SK-N-SH (cell line): Measurements from ENCODE around the gene PSEN2. TPM values are rescaled to one million over a fixed set of nuclear protein-coding genes. Genes with fewer than 3 reads are reported as not detected.

ENCODE experiments used
- CTCF ChIA-PET: fragments of 300-600, 350-600 bp; formaldehyde crosslinking; extraction: SDS; loops from one replicate; lab custom pipeline; 2021; lab: Yijun Ruan, JAX
- POLR2A ChIA-PET: fragments of 350-600 bp; sonication (Branson Sonifier 250); formaldehyde crosslinking; extraction: SDS; loops from one replicate; lab custom pipeline; 2020; ENCODE audit warnings: antibody characterized with exemption, inconsistent platforms; lab: Yijun Ruan, JAX
- DNase-seq: peaks from one replicate; pipeline ENCODE4 v3.0.0; 2012
- H2AFZ ChIP-seq: fragments of 200-600 bp; sonication (generic); 2 replicates; pipeline ENCODE4 v1.8.1; 2016; ENCODE audit warnings: antibody characterized with exemption, mild to moderate bottlenecking, low read depth
- H3F3A ChIP-seq: fragments of 200-600 bp; sonication (generic); replicated peaks from 2 replicates; pipeline ENCODE3; 2016; ENCODE audit warnings: antibody characterized with exemption, mild to moderate bottlenecking; ENCODE audit not compliant: insufficient read depth
- H3K27ac ChIP-seq, 2 experiments: fragments of 200-500 bp in 1 of 2; fragments of 200-600 bp in 1 of 2; sonication (Bioruptor generic) in 1 of 2; sonication (generic), shearing (Covaris generic) in 1 of 2; 2 replicates each; pipeline versions ENCODE4 v1.5.1 to v1.6.1; 2014 to 2016; ENCODE audit warnings: low read depth in 2 of 2, inconsistent platforms in 1 of 2, low read length in 1 of 2, mild to moderate bottlenecking in 1 of 2, mixed read lengths in 1 of 2
- H3K27me3 ChIP-seq: fragments of 200-600 bp; sonication (generic), shearing (Covaris generic); 2 replicates; pipeline ENCODE4 v1.6.1; 2016; ENCODE audit warnings: mixed run types; ENCODE audit not compliant: insufficient read depth
- H3K36me3 ChIP-seq, 2 experiments: fragments of 200-500 bp in 1 of 2; fragments of 200-600 bp in 1 of 2; sonication (Bioruptor generic) in 1 of 2; sonication (generic) in 1 of 2; replicated peaks in 1 of 2; 2 replicates each; pipeline versions ENCODE3 to v1.5.1; 2014 to 2016; ENCODE audit warnings: low read length in 1 of 2, mild to moderate bottlenecking in 1 of 2; ENCODE audit not compliant: insufficient read depth in 2 of 2, control insufficient read depth in 1 of 2
- H3K4me1 ChIP-seq, 2 experiments: fragments of 200-500 bp in 1 of 2; fragments of 200-600 bp in 1 of 2; sonication (Bioruptor generic) in 1 of 2; sonication (generic), shearing (Covaris generic) in 1 of 2; 2 replicates each; pipeline versions ENCODE4 v1.5.1 to v1.6.1; 2014 to 2016; ENCODE audit warnings: low read depth in 1 of 2, low read length in 1 of 2, mixed run types in 1 of 2; ENCODE audit not compliant: insufficient read depth in 2 of 2, control insufficient read depth in 1 of 2
- H3K4me2 ChIP-seq: fragments of 200-600 bp; sonication (generic), shearing (Covaris generic); 2 replicates; pipeline ENCODE4 v1.6.1; 2017; ENCODE audit warnings: mixed run types
- H3K4me3 ChIP-seq, 2 experiments: fragments of 200-500 bp in 1 of 2; fragments of 200-600 bp in 1 of 2; sonication (Bioruptor generic) in 1 of 2; sonication (generic), shearing (Covaris generic) in 1 of 2; 2 replicates each; pipeline versions ENCODE4 v1.5.1 to v1.8.1; 2014 to 2016; ENCODE audit warnings: low read depth in 2 of 2, inconsistent platforms in 1 of 2, low read length in 1 of 2, mild to moderate bottlenecking in 1 of 2, mixed read lengths in 1 of 2, moderate library complexity in 1 of 2
- H3K79me2 ChIP-seq: fragments of 200-600 bp; sonication (generic); 2 replicates; pipeline ENCODE4 v1.8.1; 2017; ENCODE audit warnings: mild to moderate bottlenecking; ENCODE audit not compliant: insufficient read depth
- H3K9ac ChIP-seq: fragments of 200-600 bp; sonication (generic); 2 replicates; pipeline ENCODE4 v1.6.1; 2017; ENCODE audit warnings: mixed run types
- H3K9me2 ChIP-seq: fragments of 200-600 bp; sonication (generic); 2 replicates; pipeline ENCODE4 v1.6.1; 2017; ENCODE audit warnings: mixed run types
- H3K9me3 ChIP-seq: fragments of 200-600 bp; sonication (generic); 2 replicates; pipeline ENCODE4 v1.6.1; 2017; ENCODE audit warnings: mixed run types, mild to moderate bottlenecking, moderate library complexity
- H4K20me1 ChIP-seq: fragments of 200-600 bp; sonication (generic); 2 replicates; pipeline ENCODE4 v1.6.1; 2017; ENCODE audit warnings: mild to moderate bottlenecking, mixed run types; ENCODE audit not compliant: insufficient read depth
- EP300 ChIP-seq, 2 experiments: IDR thresholded peaks; 2 replicates each; pipeline versions ENCODE4 v1.4.0 to v1.6.1; 2012; ENCODE audit warnings: borderline replicate concordance in 1 of 2, low read depth in 1 of 2, low read length in 1 of 2
- FOXJ3 ChIP-seq: sonication (generic); formaldehyde crosslinking; IDR thresholded peaks from 2 replicates; pipeline ENCODE4 v1.5.1; 2020; ENCODE audit warnings: mild to moderate bottlenecking, missing genetic modification reagents
- FOXM1 ChIP-seq: IDR thresholded peaks from 2 replicates; pipeline ENCODE4 v1.4.0; 2012; ENCODE audit warnings: low read depth, mild to moderate bottlenecking
- JUND ChIP-seq: IDR thresholded peaks from 2 replicates; pipeline ENCODE4 v1.4.0; 2012
- MEF2A ChIP-seq: IDR thresholded peaks from 2 replicates; pipeline ENCODE4 v1.4.0; 2012; ENCODE audit warnings: low read depth, borderline replicate concordance
- MXI1 ChIP-seq: IDR thresholded peaks from 2 replicates; pipeline ENCODE4 v1.6.1; 2012; ENCODE audit warnings: mild to moderate bottlenecking, low read depth, low read length, improper control_type of control experiment
- NRF1 ChIP-seq: IDR thresholded peaks from 2 replicates; pipeline ENCODE4 v1.6.1; 2012; ENCODE audit warnings: low read depth, mild to moderate bottlenecking, low read length
- POLR2AphosphoS5 ChIP-seq: IDR thresholded peaks from 2 replicates; pipeline ENCODE4 v1.6.1; 2012; ENCODE audit warnings: low read depth, low read length
- RAD21 ChIP-seq: IDR thresholded peaks from 2 replicates; pipeline ENCODE4 v1.6.1; 2012; ENCODE audit warnings: mild to moderate bottlenecking, low read length
- RXRA ChIP-seq: IDR thresholded peaks from 2 replicates; pipeline ENCODE4 v1.4.0; 2012; ENCODE audit warnings: low read depth, mild to moderate bottlenecking, borderline replicate concordance
- SMC3 ChIP-seq: IDR thresholded peaks from 2 replicates; pipeline ENCODE4 v1.6.1; 2012; ENCODE audit warnings: low read depth, low read length, improper control_type of control experiment
- TAF1 ChIP-seq: IDR thresholded peaks from 2 replicates; pipeline ENCODE4 v1.6.1; 2012; ENCODE audit warnings: low read depth, mild to moderate bottlenecking, low read length, moderate library complexity, borderline replicate concordance
- YY1 ChIP-seq: IDR thresholded peaks from 2 replicates; pipeline ENCODE4 v1.4.0; 2012; ENCODE audit warnings: low read depth, mild to moderate bottlenecking
- WGBS: methylation state at CpG from one replicate; pipeline ENCODE4 v1.1.6; 2017; ENCODE audit warnings: low lambda C conversion rate; 5-methylcytosine and 5-hydroxymethylcytosine counted together
- polyA plus RNA-seq, 3 experiments: library from polyadenylated mRNA; depleted of rRNA; stranded (reverse); fragments of >200 nt; gene quantifications; 2 replicates each; pipeline ENCODE4 v1.2.3, GENCODE V29; 2012
- TF ChIP-seq, protein P1 (sequence below): fragments of 200-600 bp; sonication (generic); IDR thresholded peaks from 2 replicates; pipeline ENCODE4 v1.6.1; 2017; ENCODE audit warnings: antibody characterized with exemption, mild to moderate bottlenecking, moderate library complexity
- TF ChIP-seq, protein P2 (sequence below): IDR thresholded peaks from 2 replicates; pipeline ENCODE4 v1.4.0; 2012; ENCODE audit warnings: low read depth, borderline replicate concordance
- TF ChIP-seq, protein P3 (sequence below): IDR thresholded peaks from 2 replicates; pipeline ENCODE4 v1.4.0; 2012; ENCODE audit warnings: low read depth
- TF ChIP-seq, protein P4 (sequence below): fragments of 150-350 bp; IDR thresholded peaks from 2 replicates; pipeline ENCODE4 v1.6.1; 2016; ENCODE audit warnings: mild to moderate bottlenecking, low read depth, low read length
- TF ChIP-seq, protein P5 (sequence below): IDR thresholded peaks from 2 replicates; pipeline ENCODE4 v1.4.0; 2012; ENCODE audit warnings: low read depth, borderline replicate concordance
- TF ChIP-seq, protein P6 (sequence below): fragments of 150-350 bp; IDR thresholded peaks from 2 replicates; pipeline ENCODE4 v1.6.1; 2017; ENCODE audit warnings: antibody characterized with exemption, low read length, low read depth, borderline replicate concordance

Gene PSEN2
- polyA plus RNA-seq, 1 of the 3 experiments (the other 2 are of a cell fraction), result 20.2 TPM

DNA sequence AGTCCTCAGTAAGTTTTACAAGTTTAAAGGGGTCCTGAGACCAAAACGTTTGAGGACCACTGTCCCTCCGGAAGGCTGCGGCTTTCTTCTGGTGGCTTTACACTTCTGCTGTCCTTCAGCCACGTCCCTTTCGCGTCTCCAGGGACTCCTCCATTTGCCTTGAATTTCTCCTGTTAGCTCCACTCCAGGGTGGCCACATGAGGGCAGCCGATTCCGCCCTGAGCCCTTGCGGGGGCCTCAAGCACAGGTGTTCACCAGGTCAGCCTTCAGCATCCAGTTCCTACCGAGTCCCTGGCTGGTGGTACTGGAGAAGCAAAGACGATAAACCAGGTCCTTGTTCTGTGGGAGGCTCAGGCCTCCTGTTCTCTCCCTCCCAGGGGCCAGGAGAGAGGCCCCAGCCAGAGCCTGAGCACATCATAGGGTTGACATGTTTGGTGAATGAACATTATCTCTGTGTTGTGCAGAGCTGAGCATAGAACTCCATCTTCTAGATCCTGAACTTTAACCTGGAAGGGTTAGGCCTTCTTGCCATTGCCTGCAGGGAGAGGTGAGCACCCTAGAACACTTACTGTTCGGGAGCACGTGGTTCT is 42.3 kb downstream of the PSEN2 start:
- Histone ChIP-seq H3K27ac (no peak overlapping the region), H3K9me3 (no peaks in the 10 kb centered on the region), H3K4me3 (no peak overlapping the region), H3F3A (no peaks in the 10 kb centered on the region), H3K27me3 (no peaks in the 10 kb centered on the region), H3K4me2 (no peak overlapping the region), H3K4me1 (no peaks in the 10 kb centered on the region), H3K36me3 (no peaks in the 10 kb centered on the region), H3K9ac (no peak overlapping the region), H3K79me2 (no peaks in the 10 kb centered on the region), H2AFZ (no peak overlapping the region), H4K20me1 (no peaks in the 10 kb centered on the region), H3K9me2 (no peaks in the 10 kb centered on the region)
- ChIA-PET POLR2A (interaction anchor here (1.4 kb wide), 1 partner anchor 18 kb away, joined by 4 read pairs; no protein-coding TSS in a partner anchor), CTCF (interaction anchor here (1.4 to 1.6 kb wide), 3 partner anchors 16 to 85 kb away, joined by 3 to 4 read pairs (median 3); no protein-coding TSS in a partner anchor)
- DNase-seq, result no peak
- TF ChIP-seq, protein P1, sequence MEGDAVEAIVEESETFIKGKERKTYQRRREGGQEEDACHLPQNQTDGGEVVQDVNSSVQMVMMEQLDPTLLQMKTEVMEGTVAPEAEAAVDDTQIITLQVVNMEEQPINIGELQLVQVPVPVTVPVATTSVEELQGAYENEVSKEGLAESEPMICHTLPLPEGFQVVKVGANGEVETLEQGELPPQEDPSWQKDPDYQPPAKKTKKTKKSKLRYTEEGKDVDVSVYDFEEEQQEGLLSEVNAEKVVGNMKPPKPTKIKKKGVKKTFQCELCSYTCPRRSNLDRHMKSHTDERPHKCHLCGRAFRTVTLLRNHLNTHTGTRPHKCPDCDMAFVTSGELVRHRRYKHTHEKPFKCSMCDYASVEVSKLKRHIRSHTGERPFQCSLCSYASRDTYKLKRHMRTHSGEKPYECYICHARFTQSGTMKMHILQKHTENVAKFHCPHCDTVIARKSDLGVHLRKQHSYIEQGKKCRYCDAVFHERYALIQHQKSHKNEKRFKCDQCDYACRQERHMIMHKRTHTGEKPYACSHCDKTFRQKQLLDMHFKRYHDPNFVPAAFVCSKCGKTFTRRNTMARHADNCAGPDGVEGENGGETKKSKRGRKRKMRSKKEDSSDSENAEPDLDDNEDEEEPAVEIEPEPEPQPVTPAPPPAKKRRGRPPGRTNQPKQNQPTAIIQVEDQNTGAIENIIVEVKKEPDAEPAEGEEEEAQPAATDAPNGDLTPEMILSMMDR, result 0 out of 2 replicates have a peak, but pooled peaks have one; percentile 8
- TF ChIP-seq RAD21 (0 out of 2 replicates have a peak, but pooled peaks have one; percentile 24), SMC3 (peak; percentile 7; the same call in 1 of the 2 replicates), FOXJ3 (CRISPR knock-in tag) (no peak)
- TF ChIP-seq, protein P2, sequence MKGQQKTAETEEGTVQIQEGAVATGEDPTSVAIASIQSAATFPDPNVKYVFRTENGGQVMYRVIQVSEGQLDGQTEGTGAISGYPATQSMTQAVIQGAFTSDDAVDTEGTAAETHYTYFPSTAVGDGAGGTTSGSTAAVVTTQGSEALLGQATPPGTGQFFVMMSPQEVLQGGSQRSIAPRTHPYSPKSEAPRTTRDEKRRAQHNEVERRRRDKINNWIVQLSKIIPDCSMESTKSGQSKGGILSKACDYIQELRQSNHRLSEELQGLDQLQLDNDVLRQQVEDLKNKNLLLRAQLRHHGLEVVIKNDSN, result no peak
- 85% methylated on average over 13 of the region's 13 CpGs for WGBS

DNA sequence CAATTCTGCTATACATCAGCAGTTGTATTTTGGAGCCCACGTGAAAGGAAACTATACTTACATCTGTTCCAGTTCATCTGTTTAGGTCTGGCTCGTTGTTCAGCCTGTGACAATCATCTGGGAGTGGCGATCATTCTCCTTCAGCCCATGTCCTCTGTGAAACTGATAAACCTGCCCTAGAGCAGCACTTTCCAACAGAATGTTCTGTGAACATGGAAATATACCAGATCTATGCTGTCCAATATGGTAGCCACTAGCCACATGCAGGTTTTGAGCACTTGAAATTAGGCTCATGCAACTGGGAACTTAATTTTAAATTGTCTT is 45.2 kb downstream of the PSEN2 start:
- WGBS, result 67% methylated on average over 3 of the region's 3 CpGs
- DNase-seq, result no peak
- no peaks in the 10 kb centered on the region for H3K27me3 ChIP-seq
- ChIA-PET POLR2A (no interaction called here), CTCF (no interaction called here)
- no peak overlapping the region for H3K9ac ChIP-seq
- H3K27ac ChIP-seq, result no peak overlapping the region
- H3F3A ChIP-seq, result no peaks in the 10 kb centered on the region
- H3K4me1 ChIP-seq, result no peaks in the 10 kb centered on the region
- H3K4me2 ChIP-seq, result no peak overlapping the region
- no peaks in the 10 kb centered on the region for H3K79me2 ChIP-seq
- H3K4me3 ChIP-seq, result no peak overlapping the region
- no peaks in the 10 kb centered on the region for H3K36me3 ChIP-seq
- no peaks in the 10 kb centered on the region for H3K9me3 ChIP-seq
- H4K20me1 ChIP-seq, result no peaks in the 10 kb centered on the region
- no peaks in the 10 kb centered on the region for H3K9me2 ChIP-seq
- H2AFZ ChIP-seq, result no peak overlapping the region
- no peak for TF ChIP-seq MXI1
- no peak for TF ChIP-seq POLR2AphosphoS5
- no peak for TF ChIP-seq MEF2A
- no peak for TF ChIP-seq YY1
- TF ChIP-seq RXRA, result no peak
- no peak for TF ChIP-seq RAD21
- TF ChIP-seq, protein P3, sequence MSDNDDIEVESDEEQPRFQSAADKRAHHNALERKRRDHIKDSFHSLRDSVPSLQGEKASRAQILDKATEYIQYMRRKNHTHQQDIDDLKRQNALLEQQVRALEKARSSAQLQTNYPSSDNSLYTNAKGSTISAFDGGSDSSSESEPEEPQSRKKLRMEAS, result no peak
- no peak for TF ChIP-seq TAF1
- TF ChIP-seq, protein P4, sequence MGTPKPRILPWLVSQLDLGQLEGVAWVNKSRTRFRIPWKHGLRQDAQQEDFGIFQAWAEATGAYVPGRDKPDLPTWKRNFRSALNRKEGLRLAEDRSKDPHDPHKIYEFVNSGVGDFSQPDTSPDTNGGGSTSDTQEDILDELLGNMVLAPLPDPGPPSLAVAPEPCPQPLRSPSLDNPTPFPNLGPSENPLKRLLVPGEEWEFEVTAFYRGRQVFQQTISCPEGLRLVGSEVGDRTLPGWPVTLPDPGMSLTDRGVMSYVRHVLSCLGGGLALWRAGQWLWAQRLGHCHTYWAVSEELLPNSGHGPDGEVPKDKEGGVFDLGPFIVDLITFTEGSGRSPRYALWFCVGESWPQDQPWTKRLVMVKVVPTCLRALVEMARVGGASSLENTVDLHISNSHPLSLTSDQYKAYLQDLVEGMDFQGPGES, result no peak
- TF ChIP-seq FOXM1, result no peak
- TF ChIP-seq, protein P5, sequence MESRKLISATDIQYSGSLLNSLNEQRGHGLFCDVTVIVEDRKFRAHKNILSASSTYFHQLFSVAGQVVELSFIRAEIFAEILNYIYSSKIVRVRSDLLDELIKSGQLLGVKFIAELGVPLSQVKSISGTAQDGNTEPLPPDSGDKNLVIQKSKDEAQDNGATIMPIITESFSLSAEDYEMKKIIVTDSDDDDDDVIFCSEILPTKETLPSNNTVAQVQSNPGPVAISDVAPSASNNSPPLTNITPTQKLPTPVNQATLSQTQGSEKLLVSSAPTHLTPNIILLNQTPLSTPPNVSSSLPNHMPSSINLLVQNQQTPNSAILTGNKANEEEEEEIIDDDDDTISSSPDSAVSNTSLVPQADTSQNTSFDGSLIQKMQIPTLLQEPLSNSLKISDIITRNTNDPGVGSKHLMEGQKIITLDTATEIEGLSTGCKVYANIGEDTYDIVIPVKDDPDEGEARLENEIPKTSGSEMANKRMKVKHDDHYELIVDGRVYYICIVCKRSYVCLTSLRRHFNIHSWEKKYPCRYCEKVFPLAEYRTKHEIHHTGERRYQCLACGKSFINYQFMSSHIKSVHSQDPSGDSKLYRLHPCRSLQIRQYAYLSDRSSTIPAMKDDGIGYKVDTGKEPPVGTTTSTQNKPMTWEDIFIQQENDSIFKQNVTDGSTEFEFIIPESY, result no peak
- no peak for TF ChIP-seq EP300 (IDR thresholded peaks at IDR 0.05; ENCODE audit: borderline replicate concordance in 1 of 2, low read depth in 1 of 2, low read length in 1 of 2)
- TF ChIP-seq JUND, result no peak
- TF ChIP-seq NRF1, result no peak
- no peak for TF ChIP-seq FOXJ3 (CRISPR knock-in tag)
- TF ChIP-seq SMC3, result no peak
- TF ChIP-seq, protein P6, sequence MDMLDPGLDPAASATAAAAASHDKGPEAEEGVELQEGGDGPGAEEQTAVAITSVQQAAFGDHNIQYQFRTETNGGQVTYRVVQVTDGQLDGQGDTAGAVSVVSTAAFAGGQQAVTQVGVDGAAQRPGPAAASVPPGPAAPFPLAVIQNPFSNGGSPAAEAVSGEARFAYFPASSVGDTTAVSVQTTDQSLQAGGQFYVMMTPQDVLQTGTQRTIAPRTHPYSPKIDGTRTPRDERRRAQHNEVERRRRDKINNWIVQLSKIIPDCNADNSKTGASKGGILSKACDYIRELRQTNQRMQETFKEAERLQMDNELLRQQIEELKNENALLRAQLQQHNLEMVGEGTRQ, result no peak
